ENCODE data around the gene LRRC25.

Gene LRRC25

DNA sequence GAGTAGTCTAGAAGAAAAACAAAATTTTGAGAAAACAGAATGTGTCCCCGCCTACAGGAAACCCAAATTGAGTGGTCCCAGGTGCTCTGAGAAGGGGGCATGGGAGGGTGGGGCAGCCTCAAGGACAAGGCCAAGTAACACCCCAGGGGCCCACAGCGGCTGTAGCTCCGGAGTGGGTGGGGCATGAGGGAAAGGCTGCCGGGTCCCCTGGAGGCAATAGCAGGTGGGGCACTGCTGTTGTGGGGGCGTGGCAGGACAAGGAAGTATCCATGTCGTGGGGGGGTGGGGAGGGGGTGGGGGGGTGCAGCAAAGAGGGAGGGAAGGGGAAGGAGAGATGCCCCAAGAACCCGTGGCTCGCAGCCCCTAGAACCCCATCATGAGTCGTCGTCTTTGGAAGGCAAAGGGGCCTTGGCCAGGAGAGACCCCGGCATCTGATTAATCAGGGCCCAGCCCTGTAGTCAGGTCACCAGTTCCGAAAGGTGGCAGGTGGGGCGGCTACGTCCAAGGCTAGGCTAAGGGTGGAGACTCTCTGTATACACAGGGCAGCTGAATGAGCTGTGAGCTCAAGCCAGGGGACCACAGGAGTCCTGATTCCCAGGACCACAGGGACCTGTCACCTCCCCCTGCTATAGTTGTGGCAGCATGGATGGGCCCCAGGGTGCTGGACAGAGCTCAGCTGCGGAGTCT is 48.0 kb upstream of the LRRC25 start:
- Histone ChIP-seq H3K79me2 (ENCODE audit: low read length) (peaks cover 10% of the 10 kb centered on the region; the same call in 1 of the 2 replicates), H3K4me1 (ENCODE audit: low read length) (no peaks in the 10 kb centered on the region), H3K9me3 (ENCODE audit: insufficient read depth, low read length) (no peaks in the 10 kb centered on the region), H3K4me2 (ENCODE audit: low read length) (no peak overlapping the region), H3K9ac (ENCODE audit: low read length) (no peak overlapping the region), H3K4me3 (ENCODE audit: low read length) (no peak overlapping the region), H3K27me3 (ENCODE audit: low read depth, low read length) (no peaks in the 10 kb centered on the region), H4K20me1 (ENCODE audit: insufficient read depth, low read length) (peaks cover 38% of the 10 kb centered on the region; the same call in 1 of the 2 replicates), H3K36me3 (replicated peaks; ENCODE audit: low read depth, low read length) (peaks cover 74% of the 10 kb centered on the region), H2AFZ (ENCODE audit: low read depth, low read length) (no peak overlapping the region), H3K27ac (ENCODE audit: low read length) (no peak overlapping the region)
- TF ChIP-seq, protein P1, sequence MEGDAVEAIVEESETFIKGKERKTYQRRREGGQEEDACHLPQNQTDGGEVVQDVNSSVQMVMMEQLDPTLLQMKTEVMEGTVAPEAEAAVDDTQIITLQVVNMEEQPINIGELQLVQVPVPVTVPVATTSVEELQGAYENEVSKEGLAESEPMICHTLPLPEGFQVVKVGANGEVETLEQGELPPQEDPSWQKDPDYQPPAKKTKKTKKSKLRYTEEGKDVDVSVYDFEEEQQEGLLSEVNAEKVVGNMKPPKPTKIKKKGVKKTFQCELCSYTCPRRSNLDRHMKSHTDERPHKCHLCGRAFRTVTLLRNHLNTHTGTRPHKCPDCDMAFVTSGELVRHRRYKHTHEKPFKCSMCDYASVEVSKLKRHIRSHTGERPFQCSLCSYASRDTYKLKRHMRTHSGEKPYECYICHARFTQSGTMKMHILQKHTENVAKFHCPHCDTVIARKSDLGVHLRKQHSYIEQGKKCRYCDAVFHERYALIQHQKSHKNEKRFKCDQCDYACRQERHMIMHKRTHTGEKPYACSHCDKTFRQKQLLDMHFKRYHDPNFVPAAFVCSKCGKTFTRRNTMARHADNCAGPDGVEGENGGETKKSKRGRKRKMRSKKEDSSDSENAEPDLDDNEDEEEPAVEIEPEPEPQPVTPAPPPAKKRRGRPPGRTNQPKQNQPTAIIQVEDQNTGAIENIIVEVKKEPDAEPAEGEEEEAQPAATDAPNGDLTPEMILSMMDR (IDR thresholded peaks at IDR 0.05; ENCODE audit: low read depth, low read length), result no peak
- TF ChIP-seq EZH2phosphoT487 (IDR thresholded peaks at IDR 0.05; ENCODE audit: low read depth), result no peak

DNA sequence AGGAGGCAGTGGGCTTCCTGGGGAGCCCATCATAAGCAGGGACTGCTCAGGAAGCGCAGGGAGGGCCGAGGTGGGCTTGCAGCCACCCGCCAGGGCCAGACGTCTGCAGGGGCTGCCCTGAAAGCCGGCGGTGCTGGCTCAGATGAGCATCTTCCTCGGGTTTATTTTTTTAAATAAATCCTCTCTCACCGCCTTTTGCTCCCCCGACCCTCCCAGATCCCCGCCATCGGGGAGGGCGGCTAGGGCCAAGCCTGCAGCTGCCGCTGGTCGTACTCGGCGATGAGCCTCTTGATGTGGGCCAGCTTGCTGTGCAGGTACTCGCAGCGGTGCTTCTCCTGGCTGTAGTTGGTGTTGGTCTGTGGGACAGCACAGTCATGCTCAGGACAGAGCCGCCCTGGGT is 47.1 kb upstream of the LRRC25 start:
- no peaks in the 10 kb centered on the region for H3K27me3 ChIP-seq (ENCODE audit: low read depth, low read length)
- H3K4me1 ChIP-seq (ENCODE audit: low read length), result peaks cover 1% of the 10 kb centered on the region
- peaks cover 10% of the 10 kb centered on the region; the same call in 1 of the 2 replicates for H3K79me2 ChIP-seq (ENCODE audit: low read length)
- no peak overlapping the region for H3K27ac ChIP-seq (ENCODE audit: low read length)
- peaks cover 65% of the 10 kb centered on the region for H3K36me3 ChIP-seq (replicated peaks; ENCODE audit: low read depth, low read length)
- TF ChIP-seq, protein P1 (IDR thresholded peaks at IDR 0.05; ENCODE audit: low read depth, low read length), result no peak
- no peak for TF ChIP-seq EZH2phosphoT487 (IDR thresholded peaks at IDR 0.05; ENCODE audit: low read depth)
- no peak overlapping the region for H3K4me2 ChIP-seq (ENCODE audit: low read length)
- peaks cover 39% of the 10 kb centered on the region; the same call in 1 of the 2 replicates for H4K20me1 ChIP-seq (ENCODE audit: insufficient read depth, low read length)
- H2AFZ ChIP-seq (ENCODE audit: low read depth, low read length), result no peak overlapping the region
- H3K9ac ChIP-seq (ENCODE audit: low read length), result no peak overlapping the region
- no peak overlapping the region for H3K4me3 ChIP-seq (ENCODE audit: low read length)
- no peaks in the 10 kb centered on the region for H3K9me3 ChIP-seq (ENCODE audit: insufficient read depth, low read length)

DNA sequence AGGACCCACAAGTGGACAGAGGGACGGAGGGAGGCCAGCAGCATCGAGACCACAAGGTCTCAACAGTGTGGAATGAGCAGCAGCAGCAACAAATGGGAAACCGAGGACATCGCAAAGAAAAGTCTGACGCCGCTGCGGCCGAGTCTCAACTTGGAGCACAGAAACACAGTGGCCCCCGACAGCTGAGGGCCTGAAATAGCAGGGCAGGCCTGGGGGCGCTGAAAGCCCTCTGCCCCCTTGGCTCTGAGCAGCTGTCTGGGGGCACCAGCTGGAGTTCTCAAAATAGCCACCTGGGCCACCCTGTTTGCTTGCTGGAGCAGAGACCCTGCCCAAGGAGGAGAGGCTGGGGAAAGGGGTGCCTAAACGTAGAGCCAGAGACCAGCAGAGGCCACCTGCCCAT is 46.4 kb upstream of the LRRC25 start:
- peaks cover 8% of the 10 kb centered on the region for H3K4me1 ChIP-seq (ENCODE audit: low read length)
- H3K27me3 ChIP-seq (ENCODE audit: low read depth, low read length), result no peaks in the 10 kb centered on the region
- no peak overlapping the region for H3K27ac ChIP-seq (ENCODE audit: low read length)
- no peak overlapping the region for H3K9ac ChIP-seq (ENCODE audit: low read length)
- H3K4me3 ChIP-seq (ENCODE audit: low read length), result no peak overlapping the region
- TF ChIP-seq, protein P1 (IDR thresholded peaks at IDR 0.05; ENCODE audit: low read depth, low read length), result no peak
- no peak for TF ChIP-seq EZH2phosphoT487 (IDR thresholded peaks at IDR 0.05; ENCODE audit: low read depth)
- H2AFZ ChIP-seq (ENCODE audit: low read depth, low read length), result no peak overlapping the region
- no peaks in the 10 kb centered on the region for H3K9me3 ChIP-seq (ENCODE audit: insufficient read depth, low read length)
- H3K79me2 ChIP-seq (ENCODE audit: low read length), result peaks cover 10% of the 10 kb centered on the region; the same call in 1 of the 2 replicates
- H4K20me1 ChIP-seq (ENCODE audit: insufficient read depth, low read length), result peaks cover 38% of the 10 kb centered on the region; the same call in 1 of the 2 replicates
- no peak overlapping the region for H3K4me2 ChIP-seq (ENCODE audit: low read length)
- peaks cover 58% of the 10 kb centered on the region for H3K36me3 ChIP-seq (replicated peaks; ENCODE audit: low read depth, low read length)

DNA sequence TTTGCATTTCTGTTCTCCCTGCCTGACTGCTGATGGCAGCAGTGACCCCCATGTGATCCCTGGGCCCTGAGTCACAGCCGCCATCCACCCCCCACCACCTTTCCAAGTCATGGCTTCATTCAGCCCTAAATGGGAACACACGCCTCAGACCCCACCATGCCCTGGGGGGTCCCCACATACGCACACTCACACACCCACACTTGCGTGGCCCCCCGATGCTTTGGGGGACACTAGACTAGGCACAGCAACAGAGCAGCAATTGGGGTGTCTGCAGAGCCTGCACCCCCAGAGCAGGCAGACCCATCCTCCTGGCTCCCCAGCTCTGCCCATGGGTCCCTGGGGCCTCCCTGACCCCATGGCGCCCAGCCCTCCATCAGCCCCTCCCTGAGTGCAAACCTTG is 46.0 kb upstream of the LRRC25 start:
- no peak overlapping the region for H3K27ac ChIP-seq (ENCODE audit: low read length)
- TF ChIP-seq, protein P1 (IDR thresholded peaks at IDR 0.05; ENCODE audit: low read depth, low read length), result no peak
- no peak for TF ChIP-seq EZH2phosphoT487 (IDR thresholded peaks at IDR 0.05; ENCODE audit: low read depth)
- H4K20me1 ChIP-seq (ENCODE audit: insufficient read depth, low read length), result peaks cover 35% of the 10 kb centered on the region; the same call in 1 of the 2 replicates
- H3K4me3 ChIP-seq (ENCODE audit: low read length), result no peak overlapping the region
- H3K27me3 ChIP-seq (ENCODE audit: low read depth, low read length), result no peaks in the 10 kb centered on the region
- H3K9me3 ChIP-seq (ENCODE audit: insufficient read depth, low read length), result no peaks in the 10 kb centered on the region
- H3K9ac ChIP-seq (ENCODE audit: low read length), result no peak overlapping the region
- no peak overlapping the region for H3K4me2 ChIP-seq (ENCODE audit: low read length)
- no peak overlapping the region for H2AFZ ChIP-seq (ENCODE audit: low read depth, low read length)
- H3K4me1 ChIP-seq (ENCODE audit: low read length), result peaks cover 10% of the 10 kb centered on the region
- H3K79me2 ChIP-seq (ENCODE audit: low read length), result peaks cover 8% of the 10 kb centered on the region; the same call in 1 of the 2 replicates
- peaks cover 54% of the 10 kb centered on the region for H3K36me3 ChIP-seq (replicated peaks; ENCODE audit: low read depth, low read length)

Measured in OCI-LY3 (cell line).